ENCODE data around the gene ZNF316.
"Not testable (repeated sequence)": the region's sequence is repeated elsewhere in the genome, so short reads cannot be mapped to it uniquely, and the experiment has no call there.

ZNF316 gene

DNA sequence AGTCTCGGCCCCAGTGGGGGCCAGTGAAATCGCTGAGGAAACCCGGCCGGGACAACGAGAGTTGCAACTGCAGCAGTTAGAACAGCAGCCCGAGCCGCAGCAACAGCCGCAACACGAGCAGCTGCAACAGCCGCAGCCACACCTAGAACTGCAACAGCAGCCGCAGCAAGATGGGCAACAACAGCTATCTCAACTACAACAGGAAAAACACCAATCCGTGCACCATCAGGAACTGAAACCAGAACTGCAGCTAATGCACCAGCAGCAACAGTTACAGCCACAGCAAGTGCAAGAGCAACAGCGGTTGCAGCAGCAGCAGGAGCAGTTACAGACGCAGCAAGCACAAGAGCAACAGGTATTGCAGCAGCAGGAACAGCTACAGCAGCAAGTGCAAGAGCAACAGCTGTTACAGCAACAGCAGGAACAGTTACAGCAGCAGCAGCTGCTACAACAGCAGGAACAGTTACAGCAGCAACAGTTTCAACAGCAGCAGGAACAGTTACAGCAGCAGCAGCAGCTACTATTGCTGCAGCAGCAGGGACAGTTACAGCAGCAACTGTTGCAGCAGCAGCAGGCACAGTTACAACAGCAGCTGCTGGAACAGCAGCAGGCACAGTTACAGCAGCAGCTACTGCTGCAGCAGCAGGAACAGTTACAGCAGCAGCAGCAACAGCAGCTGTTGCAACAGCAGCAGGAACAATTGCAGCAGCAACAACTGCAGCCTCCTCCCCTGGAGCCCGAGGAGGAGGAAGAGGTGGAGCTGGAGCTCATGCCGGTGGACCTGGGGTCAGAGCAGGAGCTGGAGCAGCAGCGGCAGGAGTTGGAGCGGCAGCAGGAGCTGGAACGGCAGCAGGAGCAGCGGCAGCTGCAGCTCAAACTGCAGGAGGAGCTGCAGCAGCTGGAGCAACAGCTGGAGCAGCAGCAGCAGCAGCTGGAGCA lies 15.7 kb upstream of the ZNF316 start:
- no peak for DNase-seq (ENCODE audit: low spot score)

- DNase-seq (ENCODE audit: low spot score), result no peak
Observed at GRCh38 chr7:6622134-6622710, 14.9 kb upstream of the ZNF316 start.

- DNase-seq (ENCODE audit: low spot score), result no peak
Observed at GRCh38 chr7:6623589-6624245, 13.4 kb upstream of the ZNF316 start.

DNA sequence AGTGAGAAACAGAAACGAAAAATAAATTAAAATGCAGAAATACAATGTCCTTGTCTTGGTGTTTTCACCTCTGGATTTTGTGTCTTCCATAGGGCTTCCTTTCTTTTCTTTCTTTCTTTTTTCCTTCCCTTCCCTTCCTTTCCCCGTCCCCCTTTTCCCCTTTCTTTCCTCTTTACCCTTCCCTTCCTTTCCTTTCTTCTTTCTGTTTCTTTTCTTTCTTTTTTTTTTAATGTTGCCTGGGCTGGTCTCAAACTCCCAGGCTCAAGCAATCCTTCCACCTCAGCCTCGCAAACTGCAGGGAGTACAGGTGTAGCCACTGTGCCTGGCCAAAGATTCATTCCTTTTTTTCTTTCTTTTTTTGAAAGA lies 12.9 kb upstream of the ZNF316 start:
- DNase-seq (ENCODE audit: low spot score), result no peak

- DNase-seq (ENCODE audit: low spot score), result no peak
Observed at GRCh38 chr7:6628045-6628444, 9.1 kb upstream of the ZNF316 start.

DNA sequence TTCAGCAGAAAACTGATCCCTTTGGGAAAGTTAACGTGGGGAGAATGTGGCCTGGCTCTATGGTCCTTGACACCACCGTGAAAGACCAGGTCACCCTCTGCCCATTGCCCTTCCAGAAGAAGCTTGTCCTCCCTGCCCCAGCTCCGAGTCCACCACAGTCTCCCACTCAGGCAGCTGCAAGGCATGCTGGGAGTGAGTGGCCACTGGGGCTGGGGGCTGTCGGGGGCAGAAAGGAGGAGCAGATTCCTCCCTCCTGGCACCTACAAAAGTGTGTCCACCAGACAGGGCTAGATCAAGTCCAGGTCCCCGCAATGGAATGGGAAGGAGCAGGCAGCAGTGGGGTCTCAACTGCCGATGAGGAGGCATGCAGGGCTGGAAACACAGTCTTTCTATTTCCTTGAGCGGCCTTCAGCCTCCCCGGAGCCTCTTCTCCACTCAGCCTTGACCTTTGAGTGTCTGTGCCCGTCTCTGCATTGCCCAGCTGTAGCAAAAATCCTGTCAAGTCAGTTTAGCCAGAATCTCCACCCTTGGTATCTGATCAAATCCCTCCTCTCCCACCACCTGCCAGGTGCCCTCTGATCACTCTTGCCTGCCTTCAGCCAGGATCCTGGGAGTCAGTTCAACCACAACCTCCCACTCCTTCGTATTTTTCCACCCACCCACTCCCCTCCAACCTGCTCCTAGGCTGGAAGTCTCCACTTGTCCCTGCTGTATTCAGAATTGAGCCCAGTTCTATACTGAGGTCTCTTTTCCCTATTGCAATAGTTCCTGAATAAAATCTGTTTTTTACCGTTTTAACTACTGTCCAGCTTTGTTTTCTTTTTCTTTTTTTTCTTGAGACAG lies 6.9 kb upstream of the ZNF316 start:
- no peak for DNase-seq (ENCODE audit: low spot score)

DNA sequence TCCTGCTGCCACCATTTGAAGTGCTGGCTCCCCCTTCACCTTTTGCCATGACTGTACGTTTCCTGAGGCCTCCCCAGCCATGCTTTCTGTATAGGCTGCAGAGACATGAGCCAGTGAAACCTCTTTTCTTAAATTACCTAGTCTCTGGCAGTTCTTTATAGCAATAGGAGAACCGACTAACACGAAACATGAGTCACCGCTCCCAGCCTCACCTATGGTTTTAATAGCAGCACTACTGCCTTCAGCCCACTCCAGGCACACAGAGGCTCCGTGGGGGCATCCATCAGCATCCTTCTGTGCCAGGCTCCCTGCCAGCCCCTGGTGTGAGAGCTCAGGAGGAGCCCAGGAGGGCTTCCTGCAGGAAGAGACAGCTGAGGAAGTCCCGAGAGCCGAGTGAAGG lies 5.5 kb upstream of the ZNF316 start:
- DNase-seq (ENCODE audit: low spot score), result no peak

GRCh38 chr7:6634021-6634420 lies 3.1 kb upstream of the ZNF316 start:
- DNase-seq (ENCODE audit: low spot score), result no peak

DNA sequence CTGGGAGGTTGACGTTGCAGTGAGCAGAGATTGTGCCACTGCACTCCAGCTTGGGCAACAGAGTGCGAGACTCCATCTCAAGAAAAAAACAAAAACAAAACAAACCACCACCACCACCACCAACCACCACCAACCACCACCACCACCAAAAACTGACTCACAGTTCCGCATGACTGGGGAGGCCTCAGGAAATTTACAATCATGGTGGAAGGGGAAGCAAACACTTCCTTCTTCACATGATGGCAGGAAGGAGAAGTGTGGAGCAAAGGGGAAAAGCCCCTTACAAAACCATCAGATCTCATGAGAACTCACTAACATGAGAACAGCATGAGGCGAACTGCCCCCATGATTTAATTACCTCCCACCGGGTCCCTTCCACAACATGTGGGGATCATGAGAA lies 2.1 kb upstream of the ZNF316 start:
- not testable (repeated sequence) for DNase-seq (ENCODE audit: low spot score)

DNA sequence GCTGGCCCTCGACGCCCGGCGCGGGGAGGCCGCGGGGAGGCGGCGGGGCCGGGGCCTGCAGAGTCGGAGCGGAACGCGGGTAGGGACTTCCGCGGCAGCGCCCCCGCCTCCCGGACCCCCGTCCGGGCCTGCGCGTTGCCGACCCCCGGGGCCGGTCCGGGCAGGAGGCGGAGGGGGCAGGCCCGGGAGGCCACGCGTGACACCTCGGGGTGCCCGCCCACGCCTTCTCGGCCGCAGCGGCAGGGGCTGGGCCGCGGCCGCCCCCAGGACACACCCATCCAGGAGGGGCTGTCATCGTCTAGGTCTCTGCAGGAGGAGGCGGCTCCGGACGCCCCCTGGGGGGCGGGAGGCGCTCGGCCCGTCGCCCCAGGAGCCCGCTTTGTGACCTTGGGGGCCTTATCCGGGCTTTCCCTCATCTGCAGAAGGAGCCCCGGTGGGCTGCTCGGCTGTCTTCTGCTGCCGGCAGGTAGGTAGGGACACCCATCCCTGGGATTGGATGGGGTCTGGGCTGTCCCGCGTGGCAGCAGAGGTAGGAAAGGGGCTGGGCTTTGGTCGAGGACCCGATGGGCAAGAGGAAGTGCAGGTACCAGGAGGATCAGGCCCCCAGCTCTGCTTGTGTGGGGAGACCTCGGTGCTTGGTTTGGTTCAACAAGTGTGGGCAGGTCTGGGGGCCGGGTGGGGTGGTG lies 569 bp downstream of the ZNF316 start:
- DNase-seq (ENCODE audit: low spot score), result peak; percentile 24

DNA sequence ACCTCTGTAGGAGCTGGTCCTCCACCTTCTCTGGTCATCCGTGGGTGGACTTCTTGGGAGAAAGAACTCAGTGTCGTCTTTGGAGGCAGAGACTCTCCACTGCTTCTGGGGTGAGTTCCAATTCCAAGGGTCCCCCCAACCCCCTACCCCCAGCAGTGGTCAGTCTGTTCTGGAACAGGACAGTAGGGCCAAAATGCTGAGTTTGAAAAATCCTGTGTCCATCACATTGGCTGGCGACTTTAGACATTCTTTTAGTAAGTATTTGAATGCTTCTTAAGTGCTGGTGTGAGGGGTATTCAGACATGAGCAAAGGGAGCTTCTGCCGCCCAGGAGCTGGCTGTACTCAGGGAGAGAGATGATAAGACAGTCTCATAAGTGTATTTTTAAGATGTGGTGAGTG lies 1.9 kb downstream of the ZNF316 start:
- DNase-seq (ENCODE audit: low spot score), result no peak

GRCh38 chr7:6639627-6640026 lies 2.5 kb downstream of the ZNF316 start:
- DNase-seq (ENCODE audit: low spot score), result no peak

DNA sequence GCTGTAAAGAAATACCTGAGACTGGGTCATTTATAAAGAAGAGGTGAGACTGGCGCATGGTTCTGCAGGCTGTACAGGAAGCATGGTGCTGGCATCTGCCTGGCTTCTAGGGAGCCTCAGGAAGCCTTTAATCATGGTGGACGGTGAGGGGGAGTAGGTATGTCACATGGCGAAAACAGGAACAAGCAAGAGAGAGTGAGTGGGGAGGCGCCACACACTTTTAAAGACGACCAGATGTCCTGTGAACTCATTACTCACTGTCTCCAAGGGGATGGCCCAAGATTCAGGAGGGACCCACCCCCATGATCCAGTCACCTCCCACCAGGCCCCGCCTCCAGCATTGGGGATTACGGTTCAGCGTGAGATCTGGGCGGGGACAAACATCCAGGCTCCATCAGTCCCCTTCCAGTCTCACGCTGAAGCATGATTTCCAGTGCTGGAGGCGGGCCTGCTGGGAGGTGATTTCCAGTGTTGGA lies 3.2 kb downstream of the ZNF316 start:
- no peak for DNase-seq (ENCODE audit: low spot score)

DNA sequence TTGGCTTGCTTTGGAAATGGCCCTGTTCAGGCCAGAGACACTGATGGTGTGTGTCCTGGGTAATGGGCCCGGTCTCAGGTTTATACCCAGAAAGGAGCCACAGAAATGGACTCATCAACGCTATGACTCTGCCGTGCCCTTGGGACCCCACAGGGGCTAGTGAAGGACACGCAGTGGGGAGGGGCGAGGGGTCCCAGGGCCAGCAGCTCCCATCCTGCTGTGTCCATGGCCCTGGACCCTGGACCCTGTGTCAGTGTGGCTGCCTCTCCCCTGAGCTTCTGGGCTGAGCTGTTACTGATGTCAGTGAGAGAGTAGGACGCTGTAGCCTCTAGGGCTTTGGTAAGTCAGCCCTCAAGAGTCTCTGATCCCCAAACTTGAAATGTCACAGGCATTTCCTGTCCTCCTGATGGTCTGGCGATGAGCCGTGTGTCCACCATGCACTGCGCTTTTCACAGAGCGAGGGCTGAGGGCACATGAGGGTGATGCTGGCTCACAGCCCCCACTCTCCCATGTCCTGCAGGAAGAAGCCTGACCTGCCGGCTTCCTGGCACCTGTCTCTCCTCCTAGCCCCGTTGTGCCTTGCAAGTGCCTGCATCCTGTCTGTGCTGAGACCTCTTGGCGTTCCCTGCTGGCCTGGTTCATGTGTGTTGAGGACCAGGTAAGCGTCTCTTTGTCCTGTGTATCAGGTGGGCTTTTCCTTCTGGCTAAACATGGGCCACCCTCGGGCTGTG lies 4.4 kb downstream of the ZNF316 start:
- no peak for DNase-seq (ENCODE audit: low spot score)

GRCh38 chr7:6642239-6642839 lies 5.2 kb downstream of the ZNF316 start:
- no peak for DNase-seq (ENCODE audit: low spot score)

DNA sequence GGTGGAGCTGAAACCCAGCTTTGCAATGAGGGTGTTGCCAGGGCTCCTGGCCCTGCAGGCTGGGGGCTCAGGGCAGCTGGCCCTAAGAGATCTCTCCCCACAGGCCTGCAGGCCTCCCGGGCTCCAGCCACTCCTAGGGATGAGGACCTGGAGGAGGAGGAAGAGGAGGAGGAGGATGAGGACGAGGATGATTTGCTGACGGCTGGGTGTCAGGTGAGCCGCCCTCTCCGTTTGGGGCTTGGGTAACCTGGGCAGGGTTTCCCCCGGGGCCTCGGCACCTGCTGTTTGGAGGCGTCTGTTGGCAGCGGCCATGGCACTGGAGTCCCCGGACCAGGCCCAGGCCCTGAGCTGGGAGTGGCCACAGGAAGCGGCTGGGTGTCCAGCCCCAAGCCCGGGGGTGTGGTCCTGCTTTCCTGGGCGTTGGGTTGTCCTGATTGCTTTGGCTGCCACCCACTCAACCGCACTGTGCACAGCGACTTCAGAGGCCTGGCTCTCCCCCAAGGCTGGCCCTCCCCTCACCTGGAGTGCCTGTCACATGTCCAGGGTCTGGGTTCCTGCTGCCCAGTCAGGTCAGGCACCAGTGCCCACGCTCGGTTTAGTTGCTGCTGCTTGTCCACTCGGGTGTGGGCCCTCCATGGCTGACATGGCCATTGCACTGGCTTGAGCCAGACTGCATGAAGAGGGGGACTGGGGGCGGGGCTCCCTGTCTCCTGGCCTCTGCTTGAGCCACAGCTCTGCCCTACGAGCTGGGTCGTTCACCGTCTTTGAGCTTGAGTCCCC lies 5.9 kb downstream of the ZNF316 start:
- no peak for DNase-seq (ENCODE audit: low spot score)

DNA sequence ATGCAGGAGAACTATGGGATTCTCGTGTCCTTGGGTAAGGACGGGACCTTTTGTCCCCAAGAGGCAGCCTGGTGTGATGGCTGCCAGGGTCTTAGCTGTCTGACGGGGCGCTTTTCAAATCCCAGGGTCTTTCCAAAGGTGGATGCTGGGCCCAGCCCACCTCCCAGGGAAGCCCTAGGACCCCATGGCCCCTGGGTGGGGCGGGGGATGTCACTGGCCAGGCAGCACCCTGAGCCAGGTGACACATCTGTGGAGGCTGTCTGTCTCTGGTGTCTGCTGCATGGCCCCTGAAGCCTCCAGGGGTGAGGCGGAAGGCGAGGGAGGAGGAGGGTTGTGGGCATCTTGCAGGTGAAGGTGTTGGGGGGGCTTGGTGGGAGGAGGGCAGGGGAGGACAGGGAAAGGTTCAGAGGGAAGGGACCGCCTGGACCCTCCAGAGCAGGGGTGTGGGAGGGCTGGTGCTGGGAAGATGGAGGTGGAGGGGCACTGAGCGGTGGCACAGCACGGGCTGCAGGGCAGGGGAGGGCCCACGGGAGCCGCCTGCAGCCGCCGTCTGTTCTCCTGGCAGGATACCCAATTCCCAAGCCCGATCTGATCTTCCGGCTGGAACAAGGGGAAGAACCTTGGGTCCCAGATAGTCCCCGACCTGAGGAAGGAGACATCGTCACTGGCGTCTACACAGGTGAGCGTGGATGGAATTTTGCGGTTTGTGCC lies 7.0 kb downstream of the ZNF316 start:
- no peak for DNase-seq (ENCODE audit: low spot score)

- no peak for DNase-seq (ENCODE audit: low spot score)
Observed at GRCh38 chr7:6644728-6645127, 7.6 kb downstream of the ZNF316 start.

- DNase-seq (ENCODE audit: low spot score), result no peak
Observed at GRCh38 chr7:6646465-6646864, 9.3 kb downstream of the ZNF316 start.

Measured in hematopoietic multipotent progenitor cell treated with erythropoietin and hydrocortisone succinate and interleukin-3 and kit ligand, for 15 days (in vitro differentiated cells).